IPS DF 4.7 (cell line): ENCODE data around the gene SLC2A8.

ENCODE experiments used
- DNase-seq: peaks from one replicate; pipeline ENCODE4 v3.0.0-alpha.2; 2013; ENCODE audit warnings: low spot score; ENCODE audit errors: extremely low read depth

SLC2A8 gene

GRCh38 chr9:127430415-127430814 lies 33.4 kb downstream of the SLC2A8 start:
- DNase-seq: no peak

- no peak for DNase-seq
These were observed 40.7 kb downstream of the SLC2A8 start for GRCh38 chr9:127437497-127438264.

- DNase-seq: no peak
These were observed 41.4 kb downstream of the SLC2A8 start for GRCh38 chr9:127438394-127438793.

- no peak for DNase-seq
These were observed 47.4 kb downstream of the SLC2A8 start for GRCh38 chr9:127444283-127444920.

GRCh38 chr9:127444921-127445850 lies 48.2 kb downstream of the SLC2A8 start:
- DNase-seq: no peak

- no peak for DNase-seq
These were observed 49.1 kb downstream of the SLC2A8 start for GRCh38 chr9:127445851-127446712.

GRCh38 chr9:127446713-127447415 lies 49.9 kb downstream of the SLC2A8 start:
- DNase-seq: no peak

GRCh38 chr9:127447416-127448111 lies 50.6 kb downstream of the SLC2A8 start:
- DNase-seq: no peak

- DNase-seq: no peak
These were observed 51.3 kb downstream of the SLC2A8 start for GRCh38 chr9:127448112-127448805.

GRCh38 chr9:127449332-127449966 lies 52.5 kb downstream of the SLC2A8 start:
- DNase-seq: no peak

- DNase-seq: no peak
These were observed 53.3 kb downstream of the SLC2A8 start for GRCh38 chr9:127450243-127450760.

- no peak for DNase-seq
These were observed 54.0 kb downstream of the SLC2A8 start, which contains the start of the genes LRSAM1 and RPL12 for GRCh38 chr9:127450830-127451607. Gene LRSAM1 (plus strand): TSS chr9:127451510. CDS start chr9:127454528, 3,018 bp downstream. Gene RPL12 (minus strand): TSS chr9:127451406. CDS start chr9:127451317, 89 bp downstream.

- DNase-seq: no peak
These were observed 54.6 kb downstream of the SLC2A8 start for GRCh38 chr9:127451608-127451857.

GRCh38 chr9:127451858-127452656 lies 55.1 kb downstream of the SLC2A8 start:
- DNase-seq: no peak

- no peak for DNase-seq
These were observed 55.7 kb downstream of the SLC2A8 start for GRCh38 chr9:127452691-127453090.

GRCh38 chr9:127455324-127455992 lies 58.5 kb downstream of the SLC2A8 start:
- DNase-seq: no peak
